Stomach (tissue), 9 donors: ENCODE results near the gene PNLIP. TPM values are rescaled to one million over a fixed set of nuclear protein-coding genes. Genes with fewer than 3 reads are reported as not detected.
A peak's percentile ranks its signal among the peaks of the same experiment; 100 is the strongest.

Experiments
- DNase-seq, 2 donors: peaks; one replicate each; pipeline versions ENCODE4 v3.0.0 to v3.0.0-alpha.2; 2013 to 2019
- H3K27ac ChIP-seq, 5 donors: fragments of 200-600 bp in 4 of 5; sonication (generic) in 4 of 5; one replicate each; pipeline ENCODE4 v1.5.1; 2013 to 2019; ENCODE audit warnings: mild to moderate bottlenecking in 1 of 5, moderate library complexity in 1 of 5
- H3K27me3 ChIP-seq, 3 donors: fragments of 200-600 bp; sonication (generic); one replicate each; pipeline ENCODE4 v1.5.1; 2017 to 2019; ENCODE audit warnings: mixed run types in 1 of 3
- H3K36me3 ChIP-seq, 4 donors: fragments of 200-600 bp; sonication (generic); 1 replicate in 3 of 4; 2 replicates in 1 of 4; pipeline ENCODE4 v1.5.1; 2016 to 2019
- H3K4me1 ChIP-seq, 4 donors: fragments of 200-600 bp; sonication (generic); one replicate each; pipeline ENCODE4 v1.5.1; 2016 to 2019
- H3K4me3 ChIP-seq, 4 donors: fragments of 200-600 bp; sonication (generic) in 3 of 4; one replicate each; pipeline ENCODE4 v1.5.1; 2016 to 2019; ENCODE audit warnings: mild to moderate bottlenecking in 1 of 4
- H3K9me3 ChIP-seq, 4 donors: fragments of 200-600 bp; sonication (generic); one replicate each; pipeline ENCODE4 v1.5.1; 2016 to 2019
- CTCF ChIP-seq, 7 experiments: fragments of 450-650 bp in 4 of 7; fragments of 200-600 bp in 3 of 7; sonication (generic) in 3 of 7; IDR thresholded peaks; one replicate each; pipeline ENCODE4 v1.5.1; 2016 to 2019; ENCODE audit warnings: antibody characterized with exemption in 7 of 7, control low read depth in 2 of 7, mild to moderate bottlenecking in 1 of 7
- EP300 ChIP-seq: sonication (generic); formaldehyde crosslinking; IDR thresholded peaks from one replicate; pipeline ENCODE4 v1.6.1; 2017; ENCODE audit warnings: antibody characterized with exemption
- POLR2A ChIP-seq, 4 donors: fragments of 450-650 bp; IDR thresholded peaks; one replicate each; pipeline ENCODE4 v1.6.1; 2016; ENCODE audit warnings: antibody characterized with exemption in 4 of 4, control low read depth in 2 of 4, mild to moderate bottlenecking in 1 of 4, moderate library complexity in 1 of 4
- POLR2AphosphoS5 ChIP-seq, 3 donors: sonication (generic); formaldehyde crosslinking; IDR thresholded peaks; one replicate each; pipeline ENCODE4 v1.6.1; 2016; ENCODE audit warnings: antibody characterized with exemption in 3 of 3
- WGBS, 5 donors: extraction: QIAGEN DNeasy Blood & Tissue Kit in 3 of 5; methylation state at CpG; one replicate each; pipeline versions ENCODE4 v1.1.5 to v1.1.7; 2013 to 2018; 5-methylcytosine and 5-hydroxymethylcytosine counted together
- intact Hi-C: fragments of 100-400 bp; cut with DNase I; formaldehyde crosslinking; loops from one replicate; pipeline ENCODE4 v1.15.1; 2023; ENCODE audit warnings: low total_unique reads
- polyA plus RNA-seq, 3 donors: library from polyadenylated mRNA; stranded (reverse); fragments of 200-250 nt; gene quantifications; one replicate each; pipeline ENCODE4 v1.2.3, GENCODE V29; 2013
- total RNA-seq, 5 donors: library from RNA; depleted of rRNA; stranded (reverse); fragments of >200 nt; gene quantifications; one replicate each; pipeline versions ENCODE4 v1.1.0 to v1.2.3, GENCODE V29; 2014 to 2016
- donor health status: healthy with polysubstance abuse.
- donor health status: Bipolar disorder and iron deficiency.
- donor health status: healthy.

The PNLIP gene
- total and polyA plus RNA-seq, 8 donors, result 1.0 to 6.7 (median 1.1) TPM; not detected in 5

DNA sequence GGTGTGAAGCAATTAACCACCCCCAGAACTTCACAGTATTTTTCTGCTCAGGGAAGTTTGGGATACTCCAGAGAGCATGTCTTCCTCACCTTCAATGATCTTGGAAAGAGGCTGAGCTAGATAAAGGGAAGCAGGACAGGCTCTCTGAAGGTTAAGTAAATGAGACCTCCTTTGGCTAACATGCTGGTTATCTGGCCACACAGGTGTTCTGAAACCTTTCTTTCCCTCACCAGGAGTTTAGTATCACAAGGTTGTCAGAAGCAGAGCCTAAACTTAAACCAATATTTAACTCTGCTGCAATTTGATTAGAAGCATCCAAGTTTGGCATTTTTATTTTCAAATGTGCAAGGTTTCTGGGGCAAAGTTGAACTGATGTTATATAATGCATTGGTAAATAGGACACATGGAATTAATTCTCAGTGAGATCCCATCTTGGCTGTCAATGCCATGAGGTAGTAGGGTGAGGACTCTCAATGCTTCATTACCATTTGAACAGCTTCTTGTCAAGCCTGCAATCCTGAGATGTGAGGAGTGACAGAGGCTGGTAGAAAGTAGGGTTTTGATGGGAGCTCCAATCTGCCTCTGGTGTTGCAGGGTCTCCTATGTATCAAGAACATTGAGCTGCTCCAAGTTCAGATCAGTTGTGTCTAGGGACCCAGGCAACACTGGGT, 3.6 kb upstream of the PNLIP start:
- Histone ChIP-seq H3K27ac (no peak overlapping the region), H3K4me1 (no peaks in the 10 kb centered on the region), H3K36me3 (no peaks in the 10 kb centered on the region), H3K4me3 (no peak overlapping the region), H3K9me3 (peaks cover 0 to 11% (median 0%) of the 10 kb centered on the region in 4 donors), H3K27me3 (no peaks in the 10 kb centered on the region)
- TF ChIP-seq EP300 (no peak), CTCF (IDR thresholded peaks at IDR 0.05) (no peak), POLR2A (IDR thresholded peaks at IDR 0.05) (no peak), POLR2AphosphoS5 (IDR thresholded peaks at IDR 0.05) (no peak)
- intact Hi-C loops, result no loop called here
- DNase-seq, result peak in 1 of 2 donors; percentile 3

GRCh38 chr10:116545122-116545521, 609 bp upstream of the PNLIP start:
- no peak overlapping the region for H3K4me3 ChIP-seq
- 74 to 84% (median 82%) methylated on average over 1 of the region's 1 CpG for WGBS, 5 donors
- H3K4me1 ChIP-seq, result no peaks in the 10 kb centered on the region

GRCh38 chr10:116548301-116548700, 2.6 kb downstream of the PNLIP start:
- WGBS, 5 donors, result 71 to 87% (median 82%) methylated on average over 5 of the region's 5 CpGs
- Histone ChIP-seq H3K4me3 (no peak overlapping the region), H3K4me1 (no peaks in the 10 kb centered on the region), H3K36me3 (no peaks in the 10 kb centered on the region), H3K27ac (no peak overlapping the region), H3K27me3 (no peaks in the 10 kb centered on the region), H3K9me3 (no peaks in the 10 kb centered on the region)
- DNase-seq, result no peak
- intact Hi-C loops, result no loop called here
- TF ChIP-seq POLR2AphosphoS5 (IDR thresholded peaks at IDR 0.05), result no peak
- TF ChIP-seq EP300, result no peak
- TF ChIP-seq POLR2A (IDR thresholded peaks at IDR 0.05), result no peak
- TF ChIP-seq CTCF (IDR thresholded peaks at IDR 0.05), result no peak

More at GRCh38 chr10:116545122-116545521, 609 bp upstream of the PNLIP start:
- H3K27ac ChIP-seq, result no peak overlapping the region
- H3K9me3 ChIP-seq, result no peaks in the 10 kb centered on the region
- intact Hi-C loops, result no loop called here
- no peak for DNase-seq
- H3K27me3 ChIP-seq, result no peaks in the 10 kb centered on the region
- H3K36me3 ChIP-seq, result no peaks in the 10 kb centered on the region
- TF ChIP-seq POLR2AphosphoS5 (IDR thresholded peaks at IDR 0.05), result no peak
- TF ChIP-seq POLR2A (IDR thresholded peaks at IDR 0.05), result no peak
- no peak for TF ChIP-seq EP300
- no peak for TF ChIP-seq CTCF (IDR thresholded peaks at IDR 0.05)

GRCh38 chr10:116553378-116553980, 7.7 kb downstream of the PNLIP start:
- no peaks in the 10 kb centered on the region for H3K4me1 ChIP-seq
- intact Hi-C loops, result no loop called here
- H3K4me3 ChIP-seq, result no peak overlapping the region
- H3K9me3 ChIP-seq, result no peaks in the 10 kb centered on the region
- TF ChIP-seq POLR2A (IDR thresholded peaks at IDR 0.05), result no peak
- TF ChIP-seq EP300, result no peak
- TF ChIP-seq CTCF (IDR thresholded peaks at IDR 0.05), result no peak
- no peak for TF ChIP-seq POLR2AphosphoS5 (IDR thresholded peaks at IDR 0.05)
- no peak overlapping the region for H3K27ac ChIP-seq
- H3K27me3 ChIP-seq, result peaks cover 0 to 6% (median 0%) of the 10 kb centered on the region in 3 donors
- no peak for DNase-seq
- WGBS, 5 donors, result 87 to 91% (median 88%) methylated on average over 13 of the region's 13 CpGs
- H3K36me3 ChIP-seq, result no peaks in the 10 kb centered on the region
